GM23338 (cell line): ENCODE data around the gene AURKB. TPM values are rescaled to one million over a fixed set of nuclear protein-coding genes. Genes with fewer than 3 reads are reported as not detected.

ENCODE experiments used
- ATAC-seq: fragments of 200-7000 bp; cut with Tn5 transposase; 3 replicates; pipeline ENCODE4 v1.9.1; 2020
- DNase-seq: peaks from one replicate; pipeline ENCODE4 v3.0.0-alpha.2; 2015; ENCODE audit warnings: low spot score
- H2AFZ ChIP-seq: fragments of 200-600 bp; sonication (generic); 2 replicates; pipeline ENCODE4 v1.8.0; 2016; ENCODE audit warnings: antibody characterized with exemption, mild to moderate bottlenecking, moderate library complexity
- H3F3A ChIP-seq: fragments of 200-600 bp; sonication (generic); replicated peaks from 2 replicates; pipeline ENCODE4 v1.8.0; 2017; ENCODE audit warnings: antibody characterized with exemption, mixed run types, low read depth
- H3K27ac ChIP-seq: fragments of 200-600 bp; sonication (generic); 2 replicates; pipeline ENCODE4 v1.6.1; 2016; ENCODE audit warnings: low read depth
- H3K27me3 ChIP-seq: fragments of 200-600 bp; sonication (generic); 2 replicates; pipeline ENCODE4 v1.8.0; 2016; ENCODE audit warnings: mild to moderate bottlenecking, mixed run types, moderate library complexity; ENCODE audit not compliant: insufficient read depth
- H3K36me3 ChIP-seq: fragments of 200-600 bp; sonication (generic); 2 replicates; pipeline ENCODE4 v1.8.0; 2016; ENCODE audit warnings: mild to moderate bottlenecking; ENCODE audit not compliant: insufficient read depth
- H3K4me1 ChIP-seq: fragments of 200-600 bp; sonication (generic); 2 replicates; pipeline ENCODE4 v1.8.0; 2016; ENCODE audit warnings: mild to moderate bottlenecking, moderate library complexity; ENCODE audit not compliant: insufficient read depth
- H3K4me2 ChIP-seq: fragments of 200-600 bp; sonication (generic); 2 replicates; pipeline ENCODE4 v1.7.1; 2017; ENCODE audit warnings: mixed run types
- H3K4me3 ChIP-seq: fragments of 200-600 bp; sonication (generic); 2 replicates; pipeline ENCODE4 v1.6.1; 2016; ENCODE audit warnings: mixed run types
- H3K79me2 ChIP-seq: fragments of 200-600 bp; sonication (generic); replicated peaks from 2 replicates; pipeline ENCODE4 v1.8.0; 2017; ENCODE audit warnings: mild to moderate bottlenecking; ENCODE audit not compliant: insufficient read depth
- H3K9me2 ChIP-seq: fragments of 200-600 bp; sonication (generic); 2 replicates; pipeline ENCODE4 v1.8.0; 2017; ENCODE audit not compliant: insufficient read depth
- H4K20me1 ChIP-seq: fragments of 200-600 bp; sonication (generic); replicated peaks from 2 replicates; pipeline ENCODE4 v1.8.0; 2017; ENCODE audit warnings: mild to moderate bottlenecking; ENCODE audit not compliant: insufficient read depth
- H3K27ac Mint-ChIP-seq: 2 replicates; pipeline ENCODE4 v1.8.0; 2020; ENCODE audit warnings: inconsistent platforms, mild to moderate bottlenecking, moderate library complexity, mixed read lengths
- H3K27me3 Mint-ChIP-seq: 3 replicates; pipeline ENCODE4 v1.8.0; 2022; ENCODE audit warnings: low read depth, mild to moderate bottlenecking, moderate library complexity, mixed read lengths, inconsistent platforms; ENCODE audit not compliant: insufficient read depth, poor library complexity
- H3K36me3 Mint-ChIP-seq: 3 replicates; pipeline ENCODE4 v1.8.0; 2021; ENCODE audit warnings: low read depth, mild to moderate bottlenecking, inconsistent platforms, moderate library complexity, mixed read lengths
- H3K4me1 Mint-ChIP-seq: 3 replicates; pipeline ENCODE4 v1.8.0; 2020; ENCODE audit warnings: mild to moderate bottlenecking, inconsistent platforms, mixed read lengths
- H3K4me3 Mint-ChIP-seq: 3 replicates; pipeline ENCODE4 v1.8.0; 2021; ENCODE audit warnings: moderate library complexity, mild to moderate bottlenecking, inconsistent platforms, mixed read lengths
- H3K9me3 Mint-ChIP-seq: 3 replicates; pipeline ENCODE4 v1.8.0; 2020; ENCODE audit warnings: moderate library complexity, mild to moderate bottlenecking, inconsistent platforms, mixed read lengths
- CREB1 ChIP-seq: fragments of 250-450 bp; sonication (Bioruptor Pico); IDR thresholded peaks from 2 replicates; pipeline ENCODE4 v1.5.0; 2020; ENCODE audit warnings: low read depth, mild to moderate bottlenecking, moderate library complexity
- CTCF ChIP-seq, 2 experiments: fragments of 200-600 bp in 1 of 2; sonication (generic) in 1 of 2; conservative IDR thresholded peaks; 2 replicates each; pipeline versions ENCODE4 v1.5.1 to v1.6.1; 2016 to 2017; ENCODE audit warnings: antibody characterized with exemption in 2 of 2, low read depth in 2 of 2, mild to moderate bottlenecking in 2 of 2, moderate library complexity in 1 of 2
- NANOG ChIP-seq: IDR thresholded peaks from 2 replicates; pipeline ENCODE4 v1.6.1; 2016; ENCODE audit warnings: antibody characterized with exemption, borderline replicate concordance
- POLR2AphosphoS5 ChIP-seq: IDR thresholded peaks from 2 replicates; pipeline ENCODE4 v1.6.1; 2016; ENCODE audit warnings: antibody characterized with exemption, low read depth
- ZNF114 ChIP-seq: fragments of 250-450 bp; sonication (Bioruptor Pico); IDR thresholded peaks from 2 replicates; pipeline ENCODE4 v1.5.0; 2020; ENCODE audit warnings: mild to moderate bottlenecking, moderate library complexity
- ZNF331 ChIP-seq: fragments of 250-450 bp; sonication (Bioruptor Pico); IDR thresholded peaks from 2 replicates; pipeline ENCODE4 v1.5.0; 2020; ENCODE audit warnings: low read depth, mild to moderate bottlenecking, moderate library complexity
- polyA plus RNA-seq: library from polyadenylated mRNA; unstranded; fragments of >200 nt; fragmentation: Nextera tagmentation; extraction: Ambion mirVana; gene quantifications from 2 replicates; pipeline ENCODE4 v1.2.1, GENCODE V29; 2016
- total RNA-seq: library from RNA; depleted of rRNA; stranded (reverse); fragments of >200 nt; shearing (Covaris generic); gene quantifications from 2 replicates; pipeline ENCODE4 v1.2.3, GENCODE V29; 2014
- TF ChIP-seq, protein P1 (sequence below): IDR thresholded peaks from one replicate; pipeline ENCODE4 v1.6.1; 2018; ENCODE audit warnings: antibody characterized with exemption; ENCODE audit not compliant: unreplicated experiment
- TF ChIP-seq, protein P2 (sequence below): IDR thresholded peaks from 2 replicates; pipeline ENCODE4 v1.6.1; 2016; ENCODE audit warnings: antibody characterized with exemption

AURKB gene
- total and polyA plus RNA-seq, 2 experiments from 2014 or later, result 135 to 212 TPM

DNA sequence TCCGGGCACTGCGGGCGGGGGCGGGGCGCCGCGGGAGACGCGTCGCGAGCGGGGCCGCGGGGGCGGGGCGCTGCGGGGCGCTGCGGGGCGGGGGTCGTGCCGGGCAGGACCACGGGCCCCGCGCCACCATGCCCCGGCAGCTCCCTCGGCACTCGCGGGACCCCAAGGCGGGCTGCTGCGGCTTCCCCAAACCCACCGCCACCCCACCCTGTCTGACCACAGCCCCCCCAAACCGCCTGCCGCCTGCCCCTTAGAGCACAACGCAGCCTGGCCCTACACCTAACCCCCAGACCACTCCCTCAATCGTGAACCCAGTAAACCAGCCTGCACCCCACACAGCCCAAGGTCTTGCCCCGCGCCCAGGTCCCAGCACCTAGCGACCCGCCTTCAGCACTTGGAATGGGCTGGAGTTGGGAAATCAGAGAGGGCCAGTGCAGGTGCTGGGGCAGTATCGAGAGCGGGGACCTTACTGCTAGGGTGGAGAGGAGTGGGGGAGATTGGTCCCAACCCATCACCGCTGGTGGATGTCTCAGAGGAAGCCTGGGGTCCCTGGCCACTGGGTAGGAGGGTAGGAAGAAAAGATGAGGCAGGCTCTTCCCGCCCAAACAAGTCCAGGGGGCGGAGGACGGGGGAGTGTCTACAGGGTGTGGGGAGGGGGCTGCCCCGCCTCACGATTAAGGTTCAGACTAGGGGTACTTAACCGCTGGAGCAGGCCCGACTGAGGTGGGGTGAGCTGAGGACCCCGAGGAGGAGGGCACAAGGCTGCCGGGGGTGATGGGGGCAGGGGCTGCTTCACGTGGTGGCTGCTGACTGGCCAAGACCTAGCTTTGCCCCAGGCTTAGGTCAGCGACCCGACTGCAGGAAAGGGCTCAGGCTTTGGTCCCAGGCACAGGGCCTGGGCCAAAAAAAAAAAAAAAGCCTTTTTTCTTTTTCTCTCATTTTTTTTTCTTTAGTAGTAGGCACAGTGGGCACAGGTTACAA lies 47.1 kb downstream of the AURKB start:
- peaks cover 5% of the 10 kb centered on the region for H4K20me1 ChIP-seq
- H3K79me2 ChIP-seq, result peaks cover 12% of the 10 kb centered on the region; the same call in 1 of the 2 replicates
- H3K27me3 ChIP-seq, result no peaks in the 10 kb centered on the region
- Mint-ChIP-seq H3K27ac (peak overlapping the region; percentile 99), H3K9me3 (no peaks in the 10 kb centered on the region), H3K4me3 (peak overlapping the region; percentile 92), H3K4me1 (peaks cover 41% of the 10 kb centered on the region), H3K36me3 (peaks cover 25% of the 10 kb centered on the region), H3K27me3 (peaks cover 21% of the 10 kb centered on the region)
- peak overlapping the region; percentile 73 for H2AFZ ChIP-seq
- H3K9me2 ChIP-seq, result no peaks in the 10 kb centered on the region
- ATAC-seq (peak; percentile 70), DNase-seq (peak; percentile 89)
- H3K4me3 ChIP-seq, result peak overlapping the region; percentile 96
- TF ChIP-seq, protein P1, sequence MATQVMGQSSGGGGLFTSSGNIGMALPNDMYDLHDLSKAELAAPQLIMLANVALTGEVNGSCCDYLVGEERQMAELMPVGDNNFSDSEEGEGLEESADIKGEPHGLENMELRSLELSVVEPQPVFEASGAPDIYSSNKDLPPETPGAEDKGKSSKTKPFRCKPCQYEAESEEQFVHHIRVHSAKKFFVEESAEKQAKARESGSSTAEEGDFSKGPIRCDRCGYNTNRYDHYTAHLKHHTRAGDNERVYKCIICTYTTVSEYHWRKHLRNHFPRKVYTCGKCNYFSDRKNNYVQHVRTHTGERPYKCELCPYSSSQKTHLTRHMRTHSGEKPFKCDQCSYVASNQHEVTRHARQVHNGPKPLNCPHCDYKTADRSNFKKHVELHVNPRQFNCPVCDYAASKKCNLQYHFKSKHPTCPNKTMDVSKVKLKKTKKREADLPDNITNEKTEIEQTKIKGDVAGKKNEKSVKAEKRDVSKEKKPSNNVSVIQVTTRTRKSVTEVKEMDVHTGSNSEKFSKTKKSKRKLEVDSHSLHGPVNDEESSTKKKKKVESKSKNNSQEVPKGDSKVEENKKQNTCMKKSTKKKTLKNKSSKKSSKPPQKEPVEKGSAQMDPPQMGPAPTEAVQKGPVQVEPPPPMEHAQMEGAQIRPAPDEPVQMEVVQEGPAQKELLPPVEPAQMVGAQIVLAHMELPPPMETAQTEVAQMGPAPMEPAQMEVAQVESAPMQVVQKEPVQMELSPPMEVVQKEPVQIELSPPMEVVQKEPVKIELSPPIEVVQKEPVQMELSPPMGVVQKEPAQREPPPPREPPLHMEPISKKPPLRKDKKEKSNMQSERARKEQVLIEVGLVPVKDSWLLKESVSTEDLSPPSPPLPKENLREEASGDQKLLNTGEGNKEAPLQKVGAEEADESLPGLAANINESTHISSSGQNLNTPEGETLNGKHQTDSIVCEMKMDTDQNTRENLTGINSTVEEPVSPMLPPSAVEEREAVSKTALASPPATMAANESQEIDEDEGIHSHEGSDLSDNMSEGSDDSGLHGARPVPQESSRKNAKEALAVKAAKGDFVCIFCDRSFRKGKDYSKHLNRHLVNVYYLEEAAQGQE, result no peak
- peak; percentile 38; the same call in 1 of the 2 replicates for TF ChIP-seq CREB1 (CRISPR knock-in tag)
- TF ChIP-seq, protein P2, sequence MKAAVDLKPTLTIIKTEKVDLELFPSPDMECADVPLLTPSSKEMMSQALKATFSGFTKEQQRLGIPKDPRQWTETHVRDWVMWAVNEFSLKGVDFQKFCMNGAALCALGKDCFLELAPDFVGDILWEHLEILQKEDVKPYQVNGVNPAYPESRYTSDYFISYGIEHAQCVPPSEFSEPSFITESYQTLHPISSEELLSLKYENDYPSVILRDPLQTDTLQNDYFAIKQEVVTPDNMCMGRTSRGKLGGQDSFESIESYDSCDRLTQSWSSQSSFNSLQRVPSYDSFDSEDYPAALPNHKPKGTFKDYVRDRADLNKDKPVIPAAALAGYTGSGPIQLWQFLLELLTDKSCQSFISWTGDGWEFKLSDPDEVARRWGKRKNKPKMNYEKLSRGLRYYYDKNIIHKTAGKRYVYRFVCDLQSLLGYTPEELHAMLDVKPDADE, result peak; percentile 6; the same call in 1 of the 2 replicates
- peak; percentile 84 for TF ChIP-seq POLR2AphosphoS5
- no peak for TF ChIP-seq ZNF114
- peaks cover 25% of the 10 kb centered on the region for H3K4me1 ChIP-seq
- peak overlapping the region; percentile 93 for H3K4me2 ChIP-seq
- peak overlapping the region; percentile 100 for H3K27ac ChIP-seq
- peaks cover 5% of the 10 kb centered on the region; the same call in 1 of the 2 replicates for H3K36me3 ChIP-seq
- H3F3A ChIP-seq, result peaks cover 18% of the 10 kb centered on the region; the same call in 1 of the 2 replicates

- Histone ChIP-seq H4K20me1 (peaks cover 5% of the 10 kb centered on the region), H3K4me1 (peaks cover 25% of the 10 kb centered on the region), H3K27me3 (no peaks in the 10 kb centered on the region), H3K36me3 (peaks cover 5% of the 10 kb centered on the region; the same call in 1 of the 2 replicates), H3F3A (peaks cover 18% of the 10 kb centered on the region; the same call in 1 of the 2 replicates), H2AFZ (peak within 1 kb of the TSS; percentile 73), H3K9me2 (no peaks in the 10 kb centered on the region), H3K27ac (peak within 1 kb of the TSS; percentile 100), H3K4me2 (peak within 1 kb of the TSS; percentile 97), H3K79me2 (peaks cover 12% of the 10 kb centered on the region; the same call in 1 of the 2 replicates), H3K4me3 (peak within 1 kb of the TSS; percentile 96)
- TF ChIP-seq ZNF331 (CRISPR knock-in tag) (no peak), POLR2AphosphoS5 (peak; percentile 73), CTCF (conservative IDR thresholded peaks at IDR 0.05; ENCODE audit: low read depth in 2 of 2) (no peak), NANOG (no peak), CREB1 (CRISPR knock-in tag) (0 out of 2 replicates have a peak, but pooled peaks have one; percentile 60)
- Mint-ChIP-seq H3K4me3 (peak within 1 kb of the TSS; percentile 92), H3K4me1 (peaks cover 41% of the 10 kb centered on the region), H3K27ac (peak within 1 kb of the TSS; percentile 99), H3K9me3 (no peaks in the 10 kb centered on the region), H3K36me3 (peaks cover 26% of the 10 kb centered on the region), H3K27me3 (peaks cover 24% of the 10 kb centered on the region)
- ATAC-seq, result peak; percentile 8
- DNase-seq, result peak; percentile 85
Observed at GRCh38 chr17:8162233-8162996, 48.0 kb downstream of the AURKB start, which contains the start of gene VAMP2. VAMP2 (minus strand) TSS chr17:8162948; CDS start chr17:8162879, 69 bp downstream.
